NCI-H2196 treated with DMSO at 0.1 percent for 48 hours (cell line): ENCODE data around the gene RECK.
"Not testable (repeated sequence)": the region's sequence is repeated elsewhere in the genome, so short reads cannot be mapped to it uniquely, and the experiment has no call there.

Experiments used
- DNase-seq: peaks from one replicate; lab custom pipeline; 2025; ENCODE audit not compliant: unreplicated experiment; lab: John Stamatoyannopoulos, UW

RECK gene

GRCh38 chr9:36109071-36109470 lies 72.4 kb downstream of the RECK start:
- DNase-seq, result no peak

- DNase-seq, result no peak
Measured at GRCh38 chr9:36110434-36110833, 73.7 kb downstream of the RECK start.

GRCh38 chr9:36112516-36112915 lies 75.8 kb downstream of the RECK start:
- no peak for DNase-seq

- DNase-seq, result no peak
Measured at GRCh38 chr9:36113999-36114398, 77.3 kb downstream of the RECK start.

- no peak for DNase-seq
Measured at GRCh38 chr9:36116593-36116992, 79.9 kb downstream of the RECK start.

GRCh38 chr9:36118201-36118600 lies 81.5 kb downstream of the RECK start:
- no peak for DNase-seq

- DNase-seq, result no peak
Measured at GRCh38 chr9:36118706-36119105, 82.0 kb downstream of the RECK start.

- no peak for DNase-seq
Measured at GRCh38 chr9:36119476-36119875, 82.8 kb downstream of the RECK start.

GRCh38 chr9:36120705-36121104 lies 84.0 kb downstream of the RECK start:
- DNase-seq, result no peak

GRCh38 chr9:36121971-36122370 lies 85.3 kb downstream of the RECK start:
- DNase-seq, result no peak

GRCh38 chr9:36123515-36123914 lies 86.8 kb downstream of the RECK start:
- DNase-seq, result no peak

GRCh38 chr9:36125062-36125855 lies 88.5 kb downstream of the RECK start:
- no peak for DNase-seq

GRCh38 chr9:36126016-36126730 lies 89.5 kb downstream of the RECK start:
- no peak for DNase-seq

GRCh38 chr9:36127652-36128244 lies 91.0 kb downstream of the RECK start:
- DNase-seq, result no peak

GRCh38 chr9:36128349-36128748 lies 91.6 kb downstream of the RECK start:
- no peak for DNase-seq

- no peak for DNase-seq
Measured at GRCh38 chr9:36129139-36129538, 92.4 kb downstream of the RECK start.

- not testable (repeated sequence) for DNase-seq
Measured at GRCh38 chr9:36131666-36132065, 95.0 kb downstream of the RECK start.

GRCh38 chr9:36132086-36132485 lies 95.4 kb downstream of the RECK start:
- no peak for DNase-seq

GRCh38 chr9:36134761-36135505 lies 98.2 kb downstream of the RECK start:
- no peak for DNase-seq

- no peak for DNase-seq
Measured at GRCh38 chr9:36135741-36136271, 99.1 kb downstream of the RECK start.

- peak; percentile 21 for DNase-seq
Measured at GRCh38 chr9:36136272-36136893, 99.7 kb downstream of the RECK start, which contains the start of gene GLIPR2. Gene GLIPR2, plus strand, starts transcription at chr9:36136733. Its CDS starts 46 bp downstream, at chr9:36136779.
